Neural cell (in vitro differentiated cells): ENCODE measurements around the gene OVOL1. TPM values are rescaled to one million over a fixed set of nuclear protein-coding genes. Genes with fewer than 3 reads are reported as not detected.

ENCODE experiments used
- H2AFZ ChIP-seq: fragments of 200-600, 300-800 bp; sonication (generic), shearing (Covaris generic); 2 replicates; pipeline ENCODE4 v1.6.0; 2014; ENCODE audit warnings: low read depth, mild to moderate bottlenecking, antibody characterized with exemption, low read length, moderate library complexity
- H3F3A ChIP-seq: fragments of 200-600 bp; shearing (Covaris generic); 2 replicates; pipeline ENCODE4 v1.6.1; 2016; ENCODE audit warnings: mild to moderate bottlenecking, moderate library complexity, mixed read lengths, antibody characterized with exemption, low read length; ENCODE audit not compliant: insufficient read depth, poor library complexity, severe bottlenecking
- H3K27ac ChIP-seq: fragments of 200-600, 300-800 bp; sonication (generic), shearing (Covaris generic); 2 replicates; pipeline ENCODE4 v1.5.1; 2014; ENCODE audit warnings: mild to moderate bottlenecking, low read length, moderate library complexity
- H3K27me3 ChIP-seq: fragments of 300-800, 200-600 bp; sonication (generic), shearing (Covaris generic); 2 replicates; pipeline ENCODE4 v1.6.0; 2014; ENCODE audit warnings: mild to moderate bottlenecking, low read depth, low read length, moderate library complexity; ENCODE audit not compliant: insufficient read depth
- H3K36me3 ChIP-seq: fragments of 300-800, 200-600 bp; sonication (generic), shearing (Covaris generic); 2 replicates; pipeline ENCODE4 v1.5.1; 2014; ENCODE audit warnings: mild to moderate bottlenecking, antibody characterized with exemption, low read length, moderate library complexity; ENCODE audit not compliant: insufficient read depth
- H3K4me2 ChIP-seq: fragments of 300-800, 200-600 bp; sonication (generic), shearing (Covaris generic); 2 replicates; pipeline ENCODE4 v1.6.0; 2014; ENCODE audit warnings: mild to moderate bottlenecking, low read length
- H3K4me3 ChIP-seq: fragments of 300-800, 200-600 bp; sonication (generic), shearing (Covaris generic); 2 replicates; pipeline ENCODE4 v1.5.1; 2014; ENCODE audit warnings: mild to moderate bottlenecking, low read length, moderate library complexity
- H3K79me2 ChIP-seq: fragments of 200-600 bp; shearing (Covaris generic); replicated peaks from 2 replicates; pipeline ENCODE4 v1.6.0; 2014; ENCODE audit warnings: mild to moderate bottlenecking, low read length, moderate library complexity; ENCODE audit not compliant: insufficient read depth
- H3K9ac ChIP-seq: fragments of 300-800, 200-600 bp; sonication (generic), shearing (Covaris generic); 2 replicates; pipeline ENCODE4 v1.6.1; 2016; ENCODE audit warnings: mild to moderate bottlenecking, low read length, mixed read lengths
- H3K9me2 ChIP-seq: fragments of 200-600 bp; shearing (Covaris generic); 2 replicates; pipeline ENCODE4 v1.6.1; 2016; ENCODE audit warnings: mild to moderate bottlenecking, low read length, mixed read lengths; ENCODE audit not compliant: insufficient read depth
- H3K9me3 ChIP-seq: fragments of 200-600, 300-800 bp; sonication (generic), shearing (Covaris generic); 2 replicates; pipeline ENCODE4 v1.6.1; 2016; ENCODE audit warnings: mild to moderate bottlenecking, mixed run types, low read length, moderate library complexity, mixed read lengths
- H4K20me1 ChIP-seq: fragments of 200-600 bp; shearing (Covaris generic); 2 replicates; pipeline ENCODE4 v1.6.1; 2016; ENCODE audit warnings: mild to moderate bottlenecking, mixed run types; ENCODE audit not compliant: insufficient read depth
- EP300 ChIP-seq: fragments of 450-650 bp; conservative IDR thresholded peaks from 2 replicates; pipeline ENCODE4 v1.6.1; 2014; ENCODE audit warnings: antibody characterized with exemption, mild to moderate bottlenecking, moderate library complexity; ENCODE audit not compliant: poor library complexity, severe bottlenecking
- EZH2 ChIP-seq: fragments of 200-600, 300-800 bp; shearing (Covaris generic), sonication (generic); IDR thresholded peaks from 2 replicates; pipeline ENCODE4 v1.6.1; 2014; ENCODE audit warnings: antibody characterized with exemption, low read length, borderline replicate concordance, mild to moderate bottlenecking; ENCODE audit not compliant: insufficient read depth, poor library complexity, severe bottlenecking
- MXI1 ChIP-seq: fragments of 450-650 bp; conservative IDR thresholded peaks from 2 replicates; pipeline ENCODE4 v1.6.1; 2014; ENCODE audit warnings: antibody characterized with exemption, mild to moderate bottlenecking; ENCODE audit not compliant: poor library complexity, severe bottlenecking
- POLR2AphosphoS5 ChIP-seq: IDR thresholded peaks from 2 replicates; pipeline ENCODE4 v1.6.1; 2012
- RAD21 ChIP-seq: fragments of 450-650 bp; conservative IDR thresholded peaks from 2 replicates; pipeline ENCODE4 v1.6.1; 2014; ENCODE audit warnings: antibody characterized with exemption, mild to moderate bottlenecking, moderate library complexity
- SMC3 ChIP-seq: fragments of 450-650 bp; conservative IDR thresholded peaks from 2 replicates; pipeline ENCODE4 v1.6.1; 2014; ENCODE audit warnings: antibody characterized with exemption, mild to moderate bottlenecking, moderate library complexity; ENCODE audit not compliant: poor library complexity
- TAF1 ChIP-seq: IDR thresholded peaks from 2 replicates; pipeline ENCODE4 v1.6.1; 2012; ENCODE audit warnings: low read depth
- polyA plus RNA-seq: library from polyadenylated mRNA; depleted of rRNA; stranded (reverse); fragments of >200 nt; gene quantifications from 2 replicates; pipeline ENCODE4 v1.2.3, GENCODE V29; 2014
- TF ChIP-seq, protein P1 (sequence below): IDR thresholded peaks from 2 replicates; pipeline ENCODE4 v1.6.1; 2012; ENCODE audit warnings: borderline replicate concordance
- TF ChIP-seq, protein P2 (sequence below): fragments of 450-650 bp; IDR thresholded peaks from 2 replicates; pipeline ENCODE4 v1.5.1; 2014; ENCODE audit warnings: antibody characterized with exemption, mild to moderate bottlenecking, moderate library complexity; ENCODE audit not compliant: poor library complexity, severe bottlenecking

The OVOL1 gene
- polyA plus RNA-seq, 1 donor from 2014 or later: not detected

DNA sequence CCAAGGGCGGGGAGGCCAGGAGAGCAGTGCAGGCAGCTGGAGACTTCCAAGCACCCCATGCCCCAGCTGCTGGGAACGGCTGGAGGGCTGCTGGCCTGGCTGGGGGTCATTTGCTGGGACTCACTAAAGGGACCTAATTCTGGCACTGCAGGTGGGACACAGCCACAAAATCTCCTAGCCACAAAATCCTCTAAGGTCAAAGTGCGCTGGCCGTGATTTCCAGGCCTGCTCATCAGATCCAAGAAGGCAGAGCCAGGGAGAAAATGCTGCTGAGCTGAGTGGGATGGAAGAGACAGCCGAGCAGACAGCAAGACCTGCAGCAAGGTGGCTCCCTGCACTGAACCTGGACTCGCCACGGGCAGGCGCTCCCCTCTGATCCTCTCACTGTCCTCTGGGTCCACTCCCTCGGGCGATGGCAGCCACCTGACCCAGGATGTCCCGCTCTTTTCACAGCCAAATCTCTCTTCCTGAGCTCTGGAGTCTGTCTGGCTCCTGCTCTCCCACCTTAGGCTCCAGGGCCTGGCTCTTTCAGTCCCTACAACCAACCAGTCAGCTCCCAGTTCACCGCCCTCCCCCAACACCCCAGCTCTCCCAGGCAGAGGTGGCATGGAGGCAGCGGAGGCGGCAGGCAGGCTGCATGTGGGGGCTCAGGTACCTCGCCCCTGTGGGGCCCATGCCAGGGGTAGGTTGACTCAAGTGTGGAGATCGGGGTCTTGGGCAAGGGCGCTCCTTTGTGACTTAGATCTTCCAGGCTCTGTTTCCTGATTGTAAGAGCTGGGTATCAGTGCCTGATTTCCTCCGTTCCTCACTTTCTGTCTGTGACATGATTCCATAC lies 14.5 kb downstream of the OVOL1 start:
- Histone ChIP-seq H3K9me2 (no peaks in the 10 kb centered on the region), H3K9ac (no peak overlapping the region), H3K79me2 (no peaks in the 10 kb centered on the region), H3K4me3 (no peak overlapping the region), H3K36me3 (no peaks in the 10 kb centered on the region), H3K27me3 (no peaks in the 10 kb centered on the region), H3F3A (no peaks in the 10 kb centered on the region), H2AFZ (no peak overlapping the region), H3K27ac (no peak overlapping the region), H4K20me1 (no peaks in the 10 kb centered on the region), H3K4me2 (no peak overlapping the region), H3K9me3 (no peaks in the 10 kb centered on the region)
- TF ChIP-seq TAF1 (no peak), MXI1 (no peak), SMC3 (no peak), EZH2 (no peak), POLR2AphosphoS5 (no peak), RAD21 (no peak), EP300 (no peak)
- TF ChIP-seq, protein P1, sequence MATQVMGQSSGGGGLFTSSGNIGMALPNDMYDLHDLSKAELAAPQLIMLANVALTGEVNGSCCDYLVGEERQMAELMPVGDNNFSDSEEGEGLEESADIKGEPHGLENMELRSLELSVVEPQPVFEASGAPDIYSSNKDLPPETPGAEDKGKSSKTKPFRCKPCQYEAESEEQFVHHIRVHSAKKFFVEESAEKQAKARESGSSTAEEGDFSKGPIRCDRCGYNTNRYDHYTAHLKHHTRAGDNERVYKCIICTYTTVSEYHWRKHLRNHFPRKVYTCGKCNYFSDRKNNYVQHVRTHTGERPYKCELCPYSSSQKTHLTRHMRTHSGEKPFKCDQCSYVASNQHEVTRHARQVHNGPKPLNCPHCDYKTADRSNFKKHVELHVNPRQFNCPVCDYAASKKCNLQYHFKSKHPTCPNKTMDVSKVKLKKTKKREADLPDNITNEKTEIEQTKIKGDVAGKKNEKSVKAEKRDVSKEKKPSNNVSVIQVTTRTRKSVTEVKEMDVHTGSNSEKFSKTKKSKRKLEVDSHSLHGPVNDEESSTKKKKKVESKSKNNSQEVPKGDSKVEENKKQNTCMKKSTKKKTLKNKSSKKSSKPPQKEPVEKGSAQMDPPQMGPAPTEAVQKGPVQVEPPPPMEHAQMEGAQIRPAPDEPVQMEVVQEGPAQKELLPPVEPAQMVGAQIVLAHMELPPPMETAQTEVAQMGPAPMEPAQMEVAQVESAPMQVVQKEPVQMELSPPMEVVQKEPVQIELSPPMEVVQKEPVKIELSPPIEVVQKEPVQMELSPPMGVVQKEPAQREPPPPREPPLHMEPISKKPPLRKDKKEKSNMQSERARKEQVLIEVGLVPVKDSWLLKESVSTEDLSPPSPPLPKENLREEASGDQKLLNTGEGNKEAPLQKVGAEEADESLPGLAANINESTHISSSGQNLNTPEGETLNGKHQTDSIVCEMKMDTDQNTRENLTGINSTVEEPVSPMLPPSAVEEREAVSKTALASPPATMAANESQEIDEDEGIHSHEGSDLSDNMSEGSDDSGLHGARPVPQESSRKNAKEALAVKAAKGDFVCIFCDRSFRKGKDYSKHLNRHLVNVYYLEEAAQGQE: no peak
- TF ChIP-seq, protein P2, sequence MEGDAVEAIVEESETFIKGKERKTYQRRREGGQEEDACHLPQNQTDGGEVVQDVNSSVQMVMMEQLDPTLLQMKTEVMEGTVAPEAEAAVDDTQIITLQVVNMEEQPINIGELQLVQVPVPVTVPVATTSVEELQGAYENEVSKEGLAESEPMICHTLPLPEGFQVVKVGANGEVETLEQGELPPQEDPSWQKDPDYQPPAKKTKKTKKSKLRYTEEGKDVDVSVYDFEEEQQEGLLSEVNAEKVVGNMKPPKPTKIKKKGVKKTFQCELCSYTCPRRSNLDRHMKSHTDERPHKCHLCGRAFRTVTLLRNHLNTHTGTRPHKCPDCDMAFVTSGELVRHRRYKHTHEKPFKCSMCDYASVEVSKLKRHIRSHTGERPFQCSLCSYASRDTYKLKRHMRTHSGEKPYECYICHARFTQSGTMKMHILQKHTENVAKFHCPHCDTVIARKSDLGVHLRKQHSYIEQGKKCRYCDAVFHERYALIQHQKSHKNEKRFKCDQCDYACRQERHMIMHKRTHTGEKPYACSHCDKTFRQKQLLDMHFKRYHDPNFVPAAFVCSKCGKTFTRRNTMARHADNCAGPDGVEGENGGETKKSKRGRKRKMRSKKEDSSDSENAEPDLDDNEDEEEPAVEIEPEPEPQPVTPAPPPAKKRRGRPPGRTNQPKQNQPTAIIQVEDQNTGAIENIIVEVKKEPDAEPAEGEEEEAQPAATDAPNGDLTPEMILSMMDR: no peak

DNA sequence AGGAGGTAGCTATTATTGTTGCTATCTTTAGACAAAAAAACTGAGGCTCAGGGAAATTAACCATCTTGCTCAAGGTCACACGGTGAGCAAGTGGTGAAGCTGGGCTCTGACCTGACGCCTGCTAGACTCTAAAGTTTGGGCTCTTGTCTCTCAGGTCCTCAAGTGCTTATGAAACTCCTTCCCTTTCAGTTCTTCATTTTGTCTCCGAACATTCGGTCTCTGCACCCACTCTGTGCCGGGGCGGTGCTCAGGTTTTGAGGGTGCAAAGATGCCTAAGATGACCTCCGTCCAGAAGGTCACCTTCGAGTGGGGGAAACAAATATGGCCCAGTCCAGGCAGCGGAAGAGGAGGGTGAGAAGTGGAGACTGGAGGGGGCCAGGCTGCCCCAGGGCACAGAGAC lies 16.0 kb downstream of the OVOL1 start:
- H2AFZ ChIP-seq: no peak overlapping the region
- no peaks in the 10 kb centered on the region for H3F3A ChIP-seq
- no peaks in the 10 kb centered on the region for H3K27me3 ChIP-seq
- no peaks in the 10 kb centered on the region for H3K79me2 ChIP-seq
- no peak overlapping the region for H3K4me3 ChIP-seq
- no peaks in the 10 kb centered on the region for H3K36me3 ChIP-seq
- H3K9me2 ChIP-seq: no peaks in the 10 kb centered on the region
- no peaks in the 10 kb centered on the region for H4K20me1 ChIP-seq
- H3K4me2 ChIP-seq: no peak overlapping the region
- no peak overlapping the region for H3K9ac ChIP-seq
- no peak overlapping the region for H3K27ac ChIP-seq
- no peak for TF ChIP-seq RAD21
- no peaks in the 10 kb centered on the region for H3K9me3 ChIP-seq
